ENCODE measurements around the gene CENPF.
"Not testable (repeated sequence)": the region's sequence is repeated elsewhere in the genome, so short reads cannot be mapped to it uniquely, and the experiment has no call there.

Gene CENPF

DNA sequence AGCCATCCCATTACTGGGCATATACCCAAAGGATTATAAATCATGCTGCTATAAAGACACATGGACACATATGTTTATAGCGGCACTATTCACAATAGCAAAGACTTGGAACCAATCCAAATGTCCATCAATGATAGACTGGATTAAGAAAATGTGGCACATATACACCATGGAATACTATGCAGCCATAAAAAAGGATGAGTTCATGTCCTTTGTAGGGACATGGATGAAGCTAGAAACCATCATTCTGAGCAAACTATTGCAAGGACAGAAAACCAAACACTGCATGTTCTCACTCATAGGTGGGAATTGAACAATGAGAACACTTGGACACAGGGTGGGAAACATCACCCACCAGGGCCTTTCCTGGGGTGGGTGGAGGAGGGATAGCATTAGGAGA is 72.5 kb downstream of the CENPF start:
- not testable (repeated sequence) for DNase-seq (ENCODE audit: low read depth, low spot score); H3K4me1 ChIP-seq (ENCODE audit: control insufficient read depth, insufficient read depth, low read length); H3K9me3 ChIP-seq (ENCODE audit: control insufficient read depth, insufficient read depth, low read length); H3K4me3 ChIP-seq (ENCODE audit: low read length); H3K36me3 ChIP-seq (ENCODE audit: control insufficient read depth, insufficient read depth, low read length); H3K27me3 ChIP-seq (ENCODE audit: control insufficient read depth, insufficient read depth, low read length); H3K27ac ChIP-seq (ENCODE audit: low read length)
- no CpG with 5 or more reads among the region's 1 CpG for WGBS (ENCODE audit: insufficient coverage, insufficient read length)

DNA sequence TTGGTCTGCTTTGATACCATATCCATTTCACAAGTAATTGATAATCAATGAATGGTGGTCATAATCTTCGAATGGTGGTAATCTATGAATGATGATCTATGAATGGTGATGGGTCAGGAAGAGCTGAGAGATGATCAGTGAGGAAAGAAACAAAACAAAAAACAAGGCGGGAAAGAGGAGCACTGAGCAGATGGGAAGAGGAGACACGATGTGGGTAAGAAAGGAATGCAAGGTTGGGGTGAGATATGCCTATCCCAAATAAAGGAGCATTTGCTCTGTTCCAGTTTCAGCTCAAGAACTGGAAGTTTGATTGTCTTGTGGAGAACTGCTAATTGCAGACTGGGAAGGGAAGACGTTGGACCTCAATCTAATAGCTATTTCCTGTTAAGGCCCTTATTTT is 73.8 kb downstream of the CENPF start:
- DNase-seq (ENCODE audit: low read depth, low spot score) = no peak
- H3K4me1 ChIP-seq (ENCODE audit: control insufficient read depth, insufficient read depth, low read length) = no peaks in the 10 kb centered on the region
- no peak overlapping the region for H3K27ac ChIP-seq (ENCODE audit: low read length)
- H3K36me3 ChIP-seq (ENCODE audit: control insufficient read depth, insufficient read depth, low read length) = no peaks in the 10 kb centered on the region
- WGBS (ENCODE audit: insufficient coverage, insufficient read length) = no CpG with 5 or more reads among the region's 4 CpGs
- H3K27me3 ChIP-seq (ENCODE audit: control insufficient read depth, insufficient read depth, low read length) = no peaks in the 10 kb centered on the region; the same call in 1 of the 2 replicates
- H3K9me3 ChIP-seq (ENCODE audit: control insufficient read depth, insufficient read depth, low read length) = no peaks in the 10 kb centered on the region
- no peak overlapping the region for H3K4me3 ChIP-seq (ENCODE audit: low read length)

DNA sequence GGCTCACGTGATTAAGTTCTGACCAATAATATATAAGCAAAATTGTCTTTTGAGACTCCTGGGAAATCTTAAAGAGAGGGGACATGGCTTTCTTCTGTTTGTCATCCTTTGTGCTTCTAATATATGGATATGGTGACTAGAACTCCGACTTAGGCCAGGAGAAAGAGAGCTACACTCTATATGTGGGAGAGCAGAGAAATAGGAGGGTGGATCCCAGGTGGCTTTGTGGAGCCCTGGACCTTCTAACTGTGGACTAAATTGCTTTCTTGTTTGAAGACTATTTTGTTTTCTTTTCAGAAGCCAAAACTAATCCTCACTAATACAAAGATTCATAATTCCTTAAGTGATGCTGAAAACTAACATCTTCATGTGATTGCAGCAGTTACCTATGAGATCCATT is 75.0 kb downstream of the CENPF start:
- WGBS (ENCODE audit: insufficient coverage, insufficient read length) = no CpG with 5 or more reads among the region's 2 CpGs
- DNase-seq (ENCODE audit: low read depth, low spot score) = no peak
- no peak overlapping the region for H3K4me3 ChIP-seq (ENCODE audit: low read length)
- no peaks in the 10 kb centered on the region for H3K4me1 ChIP-seq (ENCODE audit: control insufficient read depth, insufficient read depth, low read length)
- no peaks in the 10 kb centered on the region; the same call in 1 of the 2 replicates for H3K27me3 ChIP-seq (ENCODE audit: control insufficient read depth, insufficient read depth, low read length)
- H3K36me3 ChIP-seq (ENCODE audit: control insufficient read depth, insufficient read depth, low read length) = no peaks in the 10 kb centered on the region
- no peak overlapping the region for H3K27ac ChIP-seq (ENCODE audit: low read length)
- H3K9me3 ChIP-seq (ENCODE audit: control insufficient read depth, insufficient read depth, low read length) = no peaks in the 10 kb centered on the region

DNA sequence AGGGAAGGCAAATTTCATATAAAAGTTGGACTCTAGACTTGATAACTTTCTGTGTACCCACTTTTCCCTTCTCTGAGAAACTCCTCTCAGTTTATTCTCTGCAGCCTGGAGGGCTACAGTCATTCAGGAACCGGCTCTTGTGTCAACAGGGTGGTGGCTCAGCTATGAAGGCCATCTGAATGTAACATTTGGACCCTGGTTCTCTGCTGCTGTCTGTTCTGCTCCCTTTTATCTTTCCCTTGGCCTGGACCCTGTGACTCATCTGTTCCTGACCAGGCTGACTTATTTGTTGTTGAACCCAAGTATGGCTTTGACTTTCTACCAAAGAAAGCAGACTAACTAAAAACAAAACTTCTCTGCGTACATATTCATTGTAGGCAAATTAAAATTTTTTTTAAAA is 75.4 kb downstream of the CENPF start:
- Histone ChIP-seq H3K4me3 (ENCODE audit: low read length) (no peak overlapping the region), H3K27me3 (ENCODE audit: control insufficient read depth, insufficient read depth, low read length) (no peaks in the 10 kb centered on the region; the same call in 1 of the 2 replicates), H3K4me1 (ENCODE audit: control insufficient read depth, insufficient read depth, low read length) (no peaks in the 10 kb centered on the region), H3K27ac (ENCODE audit: low read length) (no peak overlapping the region), H3K36me3 (ENCODE audit: control insufficient read depth, insufficient read depth, low read length) (no peaks in the 10 kb centered on the region), H3K9me3 (ENCODE audit: control insufficient read depth, insufficient read depth, low read length) (no peaks in the 10 kb centered on the region)
- WGBS (ENCODE audit: insufficient coverage, insufficient read length) = no CpG with 5 or more reads among the region's 2 CpGs
- no peak for DNase-seq (ENCODE audit: low read depth, low spot score)

DNA sequence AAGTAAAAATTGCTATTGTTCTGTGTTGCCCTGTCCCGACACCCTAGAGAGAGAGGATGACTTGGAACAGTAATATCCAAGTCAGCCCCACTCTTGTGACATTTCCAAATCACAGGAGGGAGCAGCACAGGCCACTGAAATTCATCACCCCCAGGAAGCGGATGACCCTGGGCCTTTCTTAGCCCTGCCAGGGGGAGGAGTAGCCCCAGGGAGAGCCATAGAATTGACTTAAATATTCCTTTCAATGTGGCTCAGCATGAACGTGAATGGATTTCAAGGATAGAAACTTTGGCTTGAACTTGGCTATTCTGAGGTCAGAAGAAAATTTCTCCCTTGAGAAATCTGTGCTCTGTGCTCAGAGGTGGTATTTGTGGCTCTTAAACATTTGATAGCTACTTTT is 80.6 kb downstream of the CENPF start:
- Histone ChIP-seq H3K27me3 (ENCODE audit: control insufficient read depth, insufficient read depth, low read length) (no peaks in the 10 kb centered on the region; the same call in 1 of the 2 replicates), H3K4me1 (ENCODE audit: control insufficient read depth, insufficient read depth, low read length) (peaks cover 1% of the 10 kb centered on the region; the same call in 1 of the 2 replicates), H3K9me3 (ENCODE audit: control insufficient read depth, insufficient read depth, low read length) (no peaks in the 10 kb centered on the region), H3K36me3 (ENCODE audit: control insufficient read depth, insufficient read depth, low read length) (no peaks in the 10 kb centered on the region), H3K27ac (ENCODE audit: low read length) (no peak overlapping the region), H3K4me3 (ENCODE audit: low read length) (no peak overlapping the region)
- WGBS (ENCODE audit: insufficient coverage, insufficient read length) = no CpG with 5 or more reads among the region's 3 CpGs
- DNase-seq (ENCODE audit: low read depth, low spot score) = peak; percentile 20

DNA sequence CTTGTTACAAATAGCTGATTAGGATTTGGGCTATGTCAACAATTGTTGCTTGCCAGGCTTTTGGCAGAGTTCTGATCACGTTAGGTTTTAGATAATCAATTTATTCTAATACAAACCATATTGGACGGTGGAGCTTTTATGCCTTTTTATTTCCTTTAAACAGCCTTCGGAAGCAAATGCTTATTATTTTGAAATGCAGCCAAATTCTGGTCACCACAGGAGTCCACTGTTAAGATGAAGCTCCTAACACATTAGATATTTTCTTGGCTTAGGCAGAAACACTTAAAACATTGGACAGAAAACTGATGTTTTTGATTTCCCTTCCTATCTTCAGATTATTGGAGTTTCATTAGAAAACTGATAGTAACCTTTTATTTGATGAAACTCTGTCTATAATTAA is 82.9 kb downstream of the CENPF start:
- WGBS (ENCODE audit: insufficient coverage, insufficient read length) = no CpG with 5 or more reads among the region's 3 CpGs
- no peak for DNase-seq (ENCODE audit: low read depth, low spot score)
- no peaks in the 10 kb centered on the region for H3K36me3 ChIP-seq (ENCODE audit: control insufficient read depth, insufficient read depth, low read length)
- no peak overlapping the region for H3K27ac ChIP-seq (ENCODE audit: low read length)
- H3K27me3 ChIP-seq (ENCODE audit: control insufficient read depth, insufficient read depth, low read length) = no peaks in the 10 kb centered on the region
- H3K4me1 ChIP-seq (ENCODE audit: control insufficient read depth, insufficient read depth, low read length) = peaks cover 1% of the 10 kb centered on the region; the same call in 1 of the 2 replicates
- H3K9me3 ChIP-seq (ENCODE audit: control insufficient read depth, insufficient read depth, low read length) = no peaks in the 10 kb centered on the region
- no peak overlapping the region for H3K4me3 ChIP-seq (ENCODE audit: low read length)

DNA sequence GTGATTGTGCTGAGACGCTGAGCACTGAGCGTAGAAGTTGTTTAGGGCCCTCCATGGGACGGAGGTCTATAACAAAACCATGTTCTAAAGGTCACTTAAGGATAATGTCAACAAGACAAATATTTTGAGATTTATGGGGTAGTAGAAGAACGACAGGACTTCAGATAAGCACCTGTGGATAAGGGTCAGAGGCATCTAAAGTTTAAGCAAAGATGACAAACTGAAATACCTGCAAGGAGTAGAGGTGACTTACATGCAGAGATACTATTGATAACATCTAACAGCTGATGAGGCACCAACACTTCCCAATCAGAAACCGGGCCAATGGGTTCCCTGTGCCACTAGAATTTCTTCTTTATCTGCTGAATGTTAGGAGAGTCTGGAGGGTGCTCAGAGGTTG is 83.5 kb downstream of the CENPF start:
- Histone ChIP-seq H3K27me3 (ENCODE audit: control insufficient read depth, insufficient read depth, low read length) (no peaks in the 10 kb centered on the region), H3K4me3 (ENCODE audit: low read length) (no peak overlapping the region), H3K27ac (ENCODE audit: low read length) (no peak overlapping the region), H3K36me3 (ENCODE audit: control insufficient read depth, insufficient read depth, low read length) (no peaks in the 10 kb centered on the region), H3K4me1 (ENCODE audit: control insufficient read depth, insufficient read depth, low read length) (peaks cover 1% of the 10 kb centered on the region; the same call in 1 of the 2 replicates), H3K9me3 (ENCODE audit: control insufficient read depth, insufficient read depth, low read length) (no peaks in the 10 kb centered on the region)
- DNase-seq (ENCODE audit: low read depth, low spot score) = no peak
- WGBS (ENCODE audit: insufficient coverage, insufficient read length) = no CpG with 5 or more reads among the region's 5 CpGs

DNA sequence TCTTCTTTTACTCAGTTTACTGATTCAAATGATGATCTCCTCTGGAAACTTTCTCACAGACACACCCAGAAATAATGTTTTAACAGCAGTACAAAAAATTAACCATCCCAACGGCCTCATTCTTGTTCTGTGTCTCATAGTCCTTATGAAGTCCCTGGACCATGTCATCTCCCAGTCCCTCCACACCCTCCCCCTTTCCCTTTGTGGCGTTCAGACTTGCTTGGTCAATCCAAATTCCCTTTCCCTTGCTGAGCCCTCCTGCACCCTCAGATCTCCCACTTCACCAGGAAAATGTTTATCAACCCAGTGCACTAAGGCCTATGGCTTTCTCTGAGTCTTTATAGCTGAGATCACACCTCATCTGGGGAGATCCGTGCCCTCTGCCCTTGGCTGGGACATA is 85.9 kb downstream of the CENPF start:
- no peaks in the 10 kb centered on the region; the same call in 1 of the 2 replicates for H3K4me1 ChIP-seq (ENCODE audit: control insufficient read depth, insufficient read depth, low read length)
- WGBS (ENCODE audit: insufficient coverage, insufficient read length) = no CpG with 5 or more reads among the region's 3 CpGs
- no peaks in the 10 kb centered on the region for H3K36me3 ChIP-seq (ENCODE audit: control insufficient read depth, insufficient read depth, low read length)
- no peak overlapping the region for H3K27ac ChIP-seq (ENCODE audit: low read length)
- H3K27me3 ChIP-seq (ENCODE audit: control insufficient read depth, insufficient read depth, low read length) = no peaks in the 10 kb centered on the region
- no peak overlapping the region for H3K4me3 ChIP-seq (ENCODE audit: low read length)
- no peaks in the 10 kb centered on the region for H3K9me3 ChIP-seq (ENCODE audit: control insufficient read depth, insufficient read depth, low read length)
- DNase-seq (ENCODE audit: low read depth, low spot score) = no peak

DNA sequence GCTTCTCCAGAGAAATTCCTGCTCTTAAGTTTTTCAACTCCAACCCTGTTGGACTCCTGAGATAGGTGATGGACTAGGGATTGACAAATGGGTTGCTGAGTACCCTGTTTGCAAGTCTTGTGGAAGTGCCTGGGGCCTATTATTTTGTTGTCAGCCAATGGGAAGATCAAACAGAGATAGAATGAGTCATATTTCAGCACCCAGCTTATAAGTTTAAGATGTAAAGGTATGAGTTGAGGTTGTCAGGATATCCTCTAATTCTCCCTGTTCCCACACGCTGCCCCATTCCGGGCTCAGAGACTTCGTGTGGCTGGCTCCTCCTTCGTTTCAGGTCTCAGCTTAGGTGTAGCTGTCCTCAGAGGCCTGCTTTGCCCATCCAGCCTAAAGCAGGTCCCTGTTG is 91.8 kb downstream of the CENPF start:
- DNase-seq (ENCODE audit: low read depth, low spot score) = no peak
- no peak overlapping the region for H3K4me3 ChIP-seq (ENCODE audit: low read length)
- H3K27ac ChIP-seq (ENCODE audit: low read length) = no peak overlapping the region
- no peaks in the 10 kb centered on the region for H3K36me3 ChIP-seq (ENCODE audit: control insufficient read depth, insufficient read depth, low read length)
- H3K4me1 ChIP-seq (ENCODE audit: control insufficient read depth, insufficient read depth, low read length) = no peaks in the 10 kb centered on the region
- no peaks in the 10 kb centered on the region for H3K9me3 ChIP-seq (ENCODE audit: control insufficient read depth, insufficient read depth, low read length)
- no CpG with 5 or more reads among the region's 4 CpGs for WGBS (ENCODE audit: insufficient coverage, insufficient read length)
- no peaks in the 10 kb centered on the region for H3K27me3 ChIP-seq (ENCODE audit: control insufficient read depth, insufficient read depth, low read length)

DNA sequence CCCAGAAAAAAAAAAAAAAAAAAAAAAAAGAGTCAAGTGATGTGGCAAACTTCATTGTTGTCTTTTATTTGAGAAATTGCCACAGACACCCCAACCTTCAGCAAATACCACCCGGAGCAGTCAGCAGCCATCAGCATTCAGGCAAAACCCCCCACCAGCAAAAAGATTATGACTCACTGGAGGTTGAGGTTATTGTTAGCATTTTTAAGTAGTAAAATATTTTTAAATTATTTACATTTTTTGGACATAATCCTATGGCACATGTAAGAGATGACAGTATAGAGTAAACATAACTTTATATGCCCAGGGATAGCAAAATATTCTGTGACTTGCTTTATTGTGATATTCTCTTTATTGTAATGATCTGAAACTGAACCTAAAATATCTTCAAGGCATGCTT is 95.6 kb downstream of the CENPF start:
- DNase-seq (ENCODE audit: low read depth, low spot score) = no peak
- no CpG with 5 or more reads among the region's 1 CpG for WGBS (ENCODE audit: insufficient coverage, insufficient read length)
- H3K27me3 ChIP-seq (ENCODE audit: control insufficient read depth, insufficient read depth, low read length) = no peaks in the 10 kb centered on the region

DNA sequence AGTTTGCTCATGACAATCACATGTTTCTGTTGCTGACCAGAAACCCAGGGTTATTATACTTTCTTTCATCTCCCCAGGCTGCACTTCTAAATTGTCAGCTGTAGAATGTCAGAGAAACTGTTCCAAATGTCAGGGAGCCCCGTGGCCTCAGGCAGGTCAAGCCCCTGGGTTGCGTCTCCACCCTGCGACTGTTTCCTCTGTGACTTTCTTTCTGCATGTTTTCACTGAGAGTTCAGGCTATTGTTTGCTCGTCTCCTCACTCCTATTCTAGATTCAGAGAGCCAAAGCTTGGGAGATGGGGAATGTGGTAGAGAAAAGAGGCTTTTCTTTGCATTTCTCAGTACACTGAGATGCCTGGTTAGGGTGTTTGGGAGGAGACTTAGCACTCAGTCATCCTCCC is 97.4 kb downstream of the CENPF start:
- Histone ChIP-seq H3K27me3 (ENCODE audit: control insufficient read depth, insufficient read depth, low read length) (no peaks in the 10 kb centered on the region), H3K36me3 (ENCODE audit: control insufficient read depth, insufficient read depth, low read length) (no peaks in the 10 kb centered on the region), H3K9me3 (ENCODE audit: control insufficient read depth, insufficient read depth, low read length) (no peaks in the 10 kb centered on the region), H3K4me3 (ENCODE audit: low read length) (no peak overlapping the region), H3K27ac (ENCODE audit: low read length) (no peak overlapping the region), H3K4me1 (ENCODE audit: control insufficient read depth, insufficient read depth, low read length) (no peaks in the 10 kb centered on the region)
- no peak for DNase-seq (ENCODE audit: low read depth, low spot score)
- WGBS (ENCODE audit: insufficient coverage, insufficient read length) = no CpG with 5 or more reads among the region's 4 CpGs

More for the DNA sequence above, 95.6 kb downstream of the CENPF start:
- Histone ChIP-seq H3K36me3 (ENCODE audit: control insufficient read depth, insufficient read depth, low read length) (no peaks in the 10 kb centered on the region), H3K4me1 (ENCODE audit: control insufficient read depth, insufficient read depth, low read length) (no peaks in the 10 kb centered on the region), H3K9me3 (ENCODE audit: control insufficient read depth, insufficient read depth, low read length) (no peaks in the 10 kb centered on the region), H3K27ac (ENCODE audit: low read length) (no peak overlapping the region), H3K4me3 (ENCODE audit: low read length) (no peak overlapping the region)
